SK-N-SH (cell line): ENCODE results near the gene FAM9C. TPM values are rescaled to one million over a fixed set of nuclear protein-coding genes. Genes with fewer than 3 reads are reported as not detected.

ENCODE experiments used
- CTCF ChIA-PET: fragments of 300-600, 350-600 bp; formaldehyde crosslinking; extraction: SDS; loops from one replicate; lab custom pipeline; 2021; lab: Yijun Ruan, JAX
- POLR2A ChIA-PET: fragments of 350-600 bp; sonication (Branson Sonifier 250); formaldehyde crosslinking; extraction: SDS; loops from one replicate; lab custom pipeline; 2020; ENCODE audit warnings: antibody characterized with exemption, inconsistent platforms; lab: Yijun Ruan, JAX
- DNase-seq: peaks from one replicate; pipeline ENCODE4 v3.0.0; 2012
- H2AFZ ChIP-seq: fragments of 200-600 bp; sonication (generic); 2 replicates; pipeline ENCODE4 v1.8.1; 2016; ENCODE audit warnings: antibody characterized with exemption, mild to moderate bottlenecking, low read depth
- H3F3A ChIP-seq: fragments of 200-600 bp; sonication (generic); replicated peaks from 2 replicates; pipeline ENCODE3; 2016; ENCODE audit warnings: antibody characterized with exemption, mild to moderate bottlenecking; ENCODE audit not compliant: insufficient read depth
- H3K27ac ChIP-seq, 2 experiments: fragments of 200-500 bp in 1 of 2; fragments of 200-600 bp in 1 of 2; sonication (Bioruptor generic) in 1 of 2; sonication (generic), shearing (Covaris generic) in 1 of 2; 2 replicates each; pipeline versions ENCODE4 v1.5.1 to v1.6.1; 2014 to 2016; ENCODE audit warnings: low read depth in 2 of 2, inconsistent platforms in 1 of 2, low read length in 1 of 2, mild to moderate bottlenecking in 1 of 2, mixed read lengths in 1 of 2
- H3K27me3 ChIP-seq: fragments of 200-600 bp; sonication (generic), shearing (Covaris generic); 2 replicates; pipeline ENCODE4 v1.6.1; 2016; ENCODE audit warnings: mixed run types; ENCODE audit not compliant: insufficient read depth
- H3K36me3 ChIP-seq, 2 experiments: fragments of 200-500 bp in 1 of 2; fragments of 200-600 bp in 1 of 2; sonication (Bioruptor generic) in 1 of 2; sonication (generic) in 1 of 2; replicated peaks in 1 of 2; 2 replicates each; pipeline versions ENCODE3 to v1.5.1; 2014 to 2016; ENCODE audit warnings: low read length in 1 of 2, mild to moderate bottlenecking in 1 of 2; ENCODE audit not compliant: insufficient read depth in 2 of 2, control insufficient read depth in 1 of 2
- H3K4me1 ChIP-seq, 2 experiments: fragments of 200-500 bp in 1 of 2; fragments of 200-600 bp in 1 of 2; sonication (Bioruptor generic) in 1 of 2; sonication (generic), shearing (Covaris generic) in 1 of 2; 2 replicates each; pipeline versions ENCODE4 v1.5.1 to v1.6.1; 2014 to 2016; ENCODE audit warnings: low read depth in 1 of 2, low read length in 1 of 2, mixed run types in 1 of 2; ENCODE audit not compliant: insufficient read depth in 2 of 2, control insufficient read depth in 1 of 2
- H3K4me2 ChIP-seq: fragments of 200-600 bp; sonication (generic), shearing (Covaris generic); 2 replicates; pipeline ENCODE4 v1.6.1; 2017; ENCODE audit warnings: mixed run types
- H3K4me3 ChIP-seq, 2 experiments: fragments of 200-500 bp in 1 of 2; fragments of 200-600 bp in 1 of 2; sonication (Bioruptor generic) in 1 of 2; sonication (generic), shearing (Covaris generic) in 1 of 2; 2 replicates each; pipeline versions ENCODE4 v1.5.1 to v1.8.1; 2014 to 2016; ENCODE audit warnings: low read depth in 2 of 2, inconsistent platforms in 1 of 2, low read length in 1 of 2, mild to moderate bottlenecking in 1 of 2, mixed read lengths in 1 of 2, moderate library complexity in 1 of 2
- H3K79me2 ChIP-seq: fragments of 200-600 bp; sonication (generic); 2 replicates; pipeline ENCODE4 v1.8.1; 2017; ENCODE audit warnings: mild to moderate bottlenecking; ENCODE audit not compliant: insufficient read depth
- H3K9ac ChIP-seq: fragments of 200-600 bp; sonication (generic); 2 replicates; pipeline ENCODE4 v1.6.1; 2017; ENCODE audit warnings: mixed run types
- H3K9me2 ChIP-seq: fragments of 200-600 bp; sonication (generic); 2 replicates; pipeline ENCODE4 v1.6.1; 2017; ENCODE audit warnings: mixed run types
- H3K9me3 ChIP-seq: fragments of 200-600 bp; sonication (generic); 2 replicates; pipeline ENCODE4 v1.6.1; 2017; ENCODE audit warnings: mixed run types, mild to moderate bottlenecking, moderate library complexity
- H4K20me1 ChIP-seq: fragments of 200-600 bp; sonication (generic); 2 replicates; pipeline ENCODE4 v1.6.1; 2017; ENCODE audit warnings: mild to moderate bottlenecking, mixed run types; ENCODE audit not compliant: insufficient read depth
- CTCF ChIP-seq: fragments of 200-600 bp; sonication (generic); IDR thresholded peaks from 2 replicates; pipeline ENCODE4 v1.6.1; 2017; ENCODE audit warnings: antibody characterized with exemption, mild to moderate bottlenecking, moderate library complexity
- ELF1 ChIP-seq: IDR thresholded peaks from 2 replicates; pipeline ENCODE4 v1.4.0; 2012
- EZH2phosphoT487 ChIP-seq: fragments of 200-600 bp; sonication (generic); IDR thresholded peaks from 2 replicates; pipeline ENCODE4 v1.6.1; 2017; ENCODE audit warnings: low read depth, mixed run types, mild to moderate bottlenecking, antibody characterized with exemption, moderate library complexity, borderline replicate concordance
- FOXJ3 ChIP-seq: sonication (generic); formaldehyde crosslinking; IDR thresholded peaks from 2 replicates; pipeline ENCODE4 v1.5.1; 2020; ENCODE audit warnings: mild to moderate bottlenecking, missing genetic modification reagents
- FOXM1 ChIP-seq: IDR thresholded peaks from 2 replicates; pipeline ENCODE4 v1.4.0; 2012; ENCODE audit warnings: low read depth, mild to moderate bottlenecking
- GABPA ChIP-seq: IDR thresholded peaks from 2 replicates; pipeline ENCODE4 v1.4.0; 2012; ENCODE audit warnings: low read depth, mild to moderate bottlenecking
- GATA2 ChIP-seq: sonication (generic); formaldehyde crosslinking; IDR thresholded peaks from 2 replicates; pipeline ENCODE4 v1.5.0; 2020; ENCODE audit warnings: mild to moderate bottlenecking, missing genetic modification reagents
- IRF3 ChIP-seq: fragments of 150-350 bp; IDR thresholded peaks from 2 replicates; pipeline ENCODE4 v1.6.1; 2016; ENCODE audit warnings: mild to moderate bottlenecking, low read depth, low read length
- JUND ChIP-seq: IDR thresholded peaks from 2 replicates; pipeline ENCODE4 v1.4.0; 2012
- NFIC ChIP-seq: IDR thresholded peaks from 2 replicates; pipeline ENCODE4 v1.4.0; 2012; ENCODE audit warnings: borderline replicate concordance
- PBX3 ChIP-seq: IDR thresholded peaks from 2 replicates; pipeline ENCODE4; 2012
- RAD21 ChIP-seq: IDR thresholded peaks from 2 replicates; pipeline ENCODE4 v1.6.1; 2012; ENCODE audit warnings: mild to moderate bottlenecking, low read length
- TCF12 ChIP-seq: IDR thresholded peaks from 2 replicates; pipeline ENCODE4 v1.4.0; 2012
- ZBTB33 ChIP-seq: IDR thresholded peaks from 2 replicates; pipeline ENCODE4 v1.4.0; 2012; ENCODE audit warnings: low read depth, borderline replicate concordance
- WGBS: methylation state at CpG from one replicate; pipeline ENCODE4 v1.1.6; 2017; ENCODE audit warnings: low lambda C conversion rate; 5-methylcytosine and 5-hydroxymethylcytosine counted together
- polyA plus RNA-seq, 3 experiments: library from polyadenylated mRNA; depleted of rRNA; stranded (reverse); fragments of >200 nt; gene quantifications; 2 replicates each; pipeline ENCODE4 v1.2.3, GENCODE V29; 2012
- TF ChIP-seq, protein P1 (sequence below): IDR thresholded peaks from 2 replicates; pipeline ENCODE4 v1.6.1; 2012; ENCODE audit warnings: mild to moderate bottlenecking, low read depth, low read length, moderate library complexity

Gene FAM9C
- polyA plus RNA-seq, 1 of the 3 experiments (the other 2 are of a cell fraction): 2.6 TPM

DNA sequence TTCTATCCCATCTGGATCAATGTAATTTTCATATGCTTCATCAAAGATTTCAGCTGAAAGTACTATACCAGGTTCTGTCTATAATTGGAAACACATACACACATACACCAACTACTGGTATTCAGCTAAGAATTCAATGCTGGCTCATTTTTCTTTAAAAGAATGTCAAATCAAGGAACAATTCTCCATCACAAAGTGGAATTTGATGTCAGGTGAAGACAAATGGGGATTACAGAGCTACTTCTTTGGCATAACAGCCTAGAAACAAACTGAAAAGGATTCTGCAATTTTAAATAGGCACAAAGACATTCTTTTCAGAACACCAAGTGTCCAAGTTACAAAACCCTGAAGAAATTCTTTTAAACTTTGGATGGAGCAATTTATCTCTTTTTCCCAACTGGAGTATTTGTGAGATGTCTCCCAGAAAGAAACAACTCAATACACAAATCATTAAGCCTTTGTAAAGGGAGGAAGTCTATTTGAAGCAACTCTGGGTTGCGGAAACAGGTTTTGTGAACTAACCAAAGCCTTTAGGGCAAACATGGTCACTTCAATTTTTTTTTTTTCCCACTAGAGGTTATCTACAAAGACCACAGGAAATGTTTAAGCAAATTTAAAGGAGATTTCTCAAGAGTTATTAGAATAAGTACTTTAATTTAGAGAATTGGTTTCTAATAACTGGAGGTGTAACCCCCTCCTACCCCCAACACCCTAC lies 1.9 kb upstream of the FAM9C start:
- WGBS: 87% methylated on average over 1 of the region's 1 CpG
- no peaks in the 10 kb centered on the region for H3K9me3 ChIP-seq
- CTCF ChIA-PET: no interaction called here
- peaks cover 8% of the 10 kb centered on the region for H3F3A ChIP-seq
- POLR2A ChIA-PET: no interaction called here
- TF ChIP-seq PBX3 (peak; percentile 42), TCF12 (peak; percentile 50), NFIC (no peak; the same call in 1 of the 2 replicates)
- peak overlapping the region in 1 of 2 experiments; percentile 76; a peak in 2 of 4 replicates for H3K27ac ChIP-seq
- H3K9ac ChIP-seq: no peak overlapping the region
- no peaks in the 10 kb centered on the region for H3K36me3 ChIP-seq
- H3K27me3 ChIP-seq: no peaks in the 10 kb centered on the region
- no peak overlapping the region for H2AFZ ChIP-seq
- H3K79me2 ChIP-seq: no peaks in the 10 kb centered on the region
- DNase-seq: no peak
- H3K4me2 ChIP-seq: no peak overlapping the region
- no peaks in the 10 kb centered on the region for H3K9me2 ChIP-seq
- peaks cover 0 to 7% of the 10 kb centered on the region in 2 experiments; a peak in 1 of 4 replicates for H3K4me1 ChIP-seq
- H3K4me3 ChIP-seq: no peak overlapping the region
- H4K20me1 ChIP-seq: no peaks in the 10 kb centered on the region

- H3K9me2 ChIP-seq: no peaks in the 10 kb centered on the region
- CTCF ChIA-PET: interaction anchor here (0.9 kb wide), 1 partner anchor 24 kb away, joined by 3 read pairs; no protein-coding TSS in a partner anchor
- TF ChIP-seq RAD21 (no peak), GABPA (no peak), FOXM1 (no peak), ZBTB33 (no peak), JUND (no peak), IRF3 (no peak), CTCF (no peak), EZH2phosphoT487 (no peak), NFIC (no peak), FOXJ3 (no peak), PBX3 (no peak), ELF1 (no peak), GATA2 (no peak)
- TF ChIP-seq, protein P1, sequence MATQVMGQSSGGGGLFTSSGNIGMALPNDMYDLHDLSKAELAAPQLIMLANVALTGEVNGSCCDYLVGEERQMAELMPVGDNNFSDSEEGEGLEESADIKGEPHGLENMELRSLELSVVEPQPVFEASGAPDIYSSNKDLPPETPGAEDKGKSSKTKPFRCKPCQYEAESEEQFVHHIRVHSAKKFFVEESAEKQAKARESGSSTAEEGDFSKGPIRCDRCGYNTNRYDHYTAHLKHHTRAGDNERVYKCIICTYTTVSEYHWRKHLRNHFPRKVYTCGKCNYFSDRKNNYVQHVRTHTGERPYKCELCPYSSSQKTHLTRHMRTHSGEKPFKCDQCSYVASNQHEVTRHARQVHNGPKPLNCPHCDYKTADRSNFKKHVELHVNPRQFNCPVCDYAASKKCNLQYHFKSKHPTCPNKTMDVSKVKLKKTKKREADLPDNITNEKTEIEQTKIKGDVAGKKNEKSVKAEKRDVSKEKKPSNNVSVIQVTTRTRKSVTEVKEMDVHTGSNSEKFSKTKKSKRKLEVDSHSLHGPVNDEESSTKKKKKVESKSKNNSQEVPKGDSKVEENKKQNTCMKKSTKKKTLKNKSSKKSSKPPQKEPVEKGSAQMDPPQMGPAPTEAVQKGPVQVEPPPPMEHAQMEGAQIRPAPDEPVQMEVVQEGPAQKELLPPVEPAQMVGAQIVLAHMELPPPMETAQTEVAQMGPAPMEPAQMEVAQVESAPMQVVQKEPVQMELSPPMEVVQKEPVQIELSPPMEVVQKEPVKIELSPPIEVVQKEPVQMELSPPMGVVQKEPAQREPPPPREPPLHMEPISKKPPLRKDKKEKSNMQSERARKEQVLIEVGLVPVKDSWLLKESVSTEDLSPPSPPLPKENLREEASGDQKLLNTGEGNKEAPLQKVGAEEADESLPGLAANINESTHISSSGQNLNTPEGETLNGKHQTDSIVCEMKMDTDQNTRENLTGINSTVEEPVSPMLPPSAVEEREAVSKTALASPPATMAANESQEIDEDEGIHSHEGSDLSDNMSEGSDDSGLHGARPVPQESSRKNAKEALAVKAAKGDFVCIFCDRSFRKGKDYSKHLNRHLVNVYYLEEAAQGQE: no peak
Observed at GRCh38 chrX:13043938-13044337, 482 bp downstream of the FAM9C start.

More at GRCh38 chrX:13043938-13044337, 482 bp downstream of the FAM9C start:
- Histone ChIP-seq H3K4me2 (no peak overlapping the region), H3K9me3 (no peaks in the 10 kb centered on the region), H3K4me3 (no peak overlapping the region), H3K4me1 (peaks cover 0 to 7% of the 10 kb centered on the region in 2 experiments; a peak in 1 of 4 replicates), H3K36me3 (no peaks in the 10 kb centered on the region), H2AFZ (no peak overlapping the region), H3K27ac (no peak overlapping the region), H4K20me1 (no peaks in the 10 kb centered on the region), H3K9ac (no peak overlapping the region), H3K79me2 (no peaks in the 10 kb centered on the region), H3K27me3 (no peaks in the 10 kb centered on the region), H3F3A (peaks cover 8% of the 10 kb centered on the region)
- POLR2A ChIA-PET: no interaction called here
- 78% methylated on average over 3 of the region's 25 CpGs for WGBS
- peak; percentile 15 for DNase-seq
